Heart right ventricle (tissue), 16 donors: ENCODE measurements around the gene CBR1. TPM values are rescaled to one million over a fixed set of nuclear protein-coding genes. Genes with fewer than 3 reads are reported as not detected.

Experiments used
- ATAC-seq, 8 donors: fragments of 200-7000 bp; cut with Tn5 transposase; one replicate each; pipeline ENCODE4 v1.9.1; 2020; ENCODE audit warnings: mild to moderate bottlenecking in 8 of 8, moderate library complexity in 8 of 8, moderate number of reproducible peaks in 1 of 8
- DNase-seq, 2 donors: peaks; one replicate each; pipeline ENCODE4 v3.0.0-alpha.2; 2020
- H3K27ac ChIP-seq, 10 donors: fragments of 200-600 bp; sonication (generic) in 2 of 10; one replicate each; pipeline versions ENCODE4 v1.5.0 to v1.8.0; 2020 to 2022; ENCODE audit warnings: mild to moderate bottlenecking in 3 of 10
- H3K27me3 ChIP-seq, 7 donors: fragments of 200-600 bp; one replicate each; pipeline ENCODE4 v1.8.0; 2021 to 2022; ENCODE audit warnings: mild to moderate bottlenecking in 2 of 7
- H3K36me3 ChIP-seq, 9 donors: fragments of 200-600 bp; sonication (generic) in 1 of 9; one replicate each; pipeline versions ENCODE4 v1.5.0 to v1.8.0; 2020 to 2022; ENCODE audit warnings: mild to moderate bottlenecking in 2 of 9
- H3K4me1 ChIP-seq, 9 donors: fragments of 200-600 bp; sonication (generic) in 1 of 9; one replicate each; pipeline versions ENCODE4 v1.5.0 to v1.8.0; 2020 to 2022; ENCODE audit warnings: mild to moderate bottlenecking in 4 of 9
- H3K4me3 ChIP-seq, 10 donors: fragments of 200-600 bp; sonication (generic) in 2 of 10; one replicate each; pipeline versions ENCODE4 v1.5.0 to v1.8.0; 2020 to 2022; ENCODE audit warnings: mild to moderate bottlenecking in 7 of 10, moderate library complexity in 2 of 10
- H3K9me3 ChIP-seq, 11 donors: fragments of 200-600 bp in 10 of 11; sonication (generic) in 2 of 11; one replicate each; pipeline versions ENCODE4 v1.5.0 to v1.8.0; 2013 to 2022; ENCODE audit warnings: mild to moderate bottlenecking in 2 of 11, control low read depth in 1 of 11, moderate library complexity in 1 of 11
- CTCF ChIP-seq, 9 donors: fragments of 200-600 bp; sonication (generic) in 2 of 9; IDR thresholded peaks; one replicate each; pipeline versions ENCODE4 v1.5.0 to v1.8.0; 2021 to 2022; ENCODE audit warnings: antibody characterized with exemption in 9 of 9, mild to moderate bottlenecking in 5 of 9, moderate library complexity in 1 of 9
- WGBS, 2 donors: extraction: QIAGEN DNeasy Blood & Tissue Kit; methylation state at CpG; one replicate each; pipeline ENCODE4 v1.1.7; 2013; ENCODE audit warnings: inconsistent platforms in 1 of 2; 5-methylcytosine and 5-hydroxymethylcytosine counted together
- intact Hi-C, 10 donors: fragments of 100-400 bp; cut with DNase I; formaldehyde crosslinking; loops; one replicate each; pipeline versions ENCODE4 v1.11.1 to v1.14.2; 2022
- polyA plus RNA-seq, 2 donors: library from polyadenylated mRNA; stranded (reverse); fragments of 200-250 nt; gene quantifications; one replicate each; pipeline ENCODE4 v1.2.3, GENCODE V29; 2013
- total RNA-seq, 10 donors: library from RNA; stranded (reverse); fragmentation: NEBNext Ultra II Directional in 3 of 10; extraction: Animal tissue kit (Norgen Biotek cat#: 25700) in 3 of 10; gene quantifications; one replicate each; pipeline versions ENCODE4 v1.2.1 to v1.2.4, GENCODE V29; 2021 to 2023
- donor health status: Arrhythmogenic right ventricular cardiomyopathy.
- donor health status: ischemic (EF 13 %, LVEDD 7.1; RV severe dilation, severe dysfunction).
- donor health status: healthy with polysubstance abuse.
- donor health status: DM: no; HTN: yes; CAD: no.
- donor health status: DM: no; HTN: no; CAD: no.
- donor health status: ischemic (EF 25% LVEDD 6.9; RV normal size, moderate dysfunction).
- donor health status: ischemic (EF 25% LVEDD 5.7; RV mildly dilated, moderate dysfunction).
- donor health status: healthy.
- donor health status: DM: yes; HTN: yes; CAD: no.
- donor health status: Ischemic cardiomyopathy.
- donor health status: ischemic (EF 35%, LVEDD 5.7; RV mildly dilated, moderate dysfunction).
- donor health status: nonischemic (EF 11% LVEDD 7.7; RV severe dilation, severe dysfunction).
- donor health status: DM: yes; HTN: yes; CAD: no.
- donor health status: PGD.
- donor health status: ischemic (EF 29% LVEDD 5.4; RV normal size, mild dysfunction).
- donor health status: nonischemic (EF 23%, LVEDD 6.1; RV moderate dilation, normal function).

CBR1 gene
- total and polyA plus RNA-seq, 12 donors, result 7.7 to 61.2 (median 17.6) TPM

GRCh38 chr21:36117286-36117741 is 47.5 kb downstream of the CBR1 start:
- Histone ChIP-seq H3K27ac (no peak overlapping the region), H3K4me1 (peaks cover 0 to 19% (median 4%) of the 10 kb centered on the region in 9 donors), H3K9me3 (peaks cover 0 to 5% (median 0%) of the 10 kb centered on the region in 11 donors), H3K36me3 (no peaks in the 10 kb centered on the region), H3K4me3 (no peak overlapping the region), H3K27me3 (no peaks in the 10 kb centered on the region)
- no peak for ATAC-seq
- no peak for DNase-seq
- no peak for TF ChIP-seq CTCF (IDR thresholded peaks at IDR 0.05)
- intact Hi-C loops, result no loop called here
- 79 to 89% methylated on average over 2 of the region's 2 CpGs for WGBS, 2 donors

- ATAC-seq, result peak; percentile 42 to 85 (median 70)
- peak overlapping the region in 5 of 10 donors; percentile 0 to 57 (median 30) for H3K27ac ChIP-seq
Measured at GRCh38 chr21:36120304-36120888, 50.6 kb downstream of the CBR1 start.

More at GRCh38 chr21:36120304-36120888, 50.6 kb downstream of the CBR1 start:
- 74 to 78% methylated on average over 7 of the region's 7 CpGs for WGBS, 2 donors
- peaks cover 0 to 5% (median 0%) of the 10 kb centered on the region in 11 donors for H3K9me3 ChIP-seq
- peaks cover 0 to 5% (median 0%) of the 10 kb centered on the region in 9 donors for H3K4me1 ChIP-seq
- DNase-seq, result no peak
- no peaks in the 10 kb centered on the region for H3K27me3 ChIP-seq
- H3K4me3 ChIP-seq, result no peak overlapping the region
- no peak for TF ChIP-seq CTCF (IDR thresholded peaks at IDR 0.05)
- H3K36me3 ChIP-seq, result no peaks in the 10 kb centered on the region
- intact Hi-C loops, result no loop called here

Other genes with a start within 250 kb of the CBR1 start
- 10 to 100 TPM in 7 of 10 donors, 1 to 10 TPM in 3; 7.8 to 13.1 (median 10.9) TPM for gene SETD4, start 9.5 kb upstream of the CBR1 start, total RNA-seq
- 10 to 100 TPM in 1 of 2 donors, 1 to 10 TPM in 1; 6.7 to 10.2 TPM for gene SETD4, start 9.5 kb upstream of the CBR1 start, polyA plus RNA-seq
- gene CBR3, start 65.1 kb downstream of the CBR1 start, total RNA-seq, result 1 to 10 TPM in 9 of 10 donors, under 1 TPM in 1; 0.99 to 5.8 (median 1.8) TPM
- 10 to 100 TPM in 1 of 2 donors, 1 to 10 TPM in 1; 3.7 to 10.4 TPM for gene CBR3, start 65.1 kb downstream of the CBR1 start, polyA plus RNA-seq
- 10 to 100 TPM; 11.4 to 21.2 (median 15.2) TPM for gene DOP1B, start 86.8 kb downstream of the CBR1 start, total RNA-seq
- gene DOP1B, start 86.8 kb downstream of the CBR1 start, polyA plus RNA-seq, result 1 to 10 TPM; 2.3 to 6.4 TPM